Renal cortex interstitium (tissue), 11 donors: ENCODE results near the gene TRIM74. TPM values are rescaled to one million over a fixed set of nuclear protein-coding genes. Genes with fewer than 3 reads are reported as not detected.
"Not testable (repeated sequence)": the region's sequence is repeated elsewhere in the genome, so short reads cannot be mapped to it uniquely, and the experiment has no call there.

Source experiments
- DNase-seq, 11 donors: peaks; one replicate each; pipeline ENCODE4 v3.0.0-alpha.2; 2013; ENCODE audit warnings: low read depth in 9 of 11, low spot score in 4 of 11; ENCODE audit errors: extremely low read depth in 1 of 11
- polyA plus RNA-seq, 3 donors: library from polyadenylated mRNA; unstranded; fragments of 120-200 nt; gene quantifications; one replicate each; pipeline ENCODE4 v1.2.1, GENCODE V29; 2013; ENCODE audit not compliant: insufficient read length in 3 of 3

TRIM74 gene
- polyA plus RNA-seq, 3 donors, result 1.3 to 3.4 (median 1.9) TPM

DNA sequence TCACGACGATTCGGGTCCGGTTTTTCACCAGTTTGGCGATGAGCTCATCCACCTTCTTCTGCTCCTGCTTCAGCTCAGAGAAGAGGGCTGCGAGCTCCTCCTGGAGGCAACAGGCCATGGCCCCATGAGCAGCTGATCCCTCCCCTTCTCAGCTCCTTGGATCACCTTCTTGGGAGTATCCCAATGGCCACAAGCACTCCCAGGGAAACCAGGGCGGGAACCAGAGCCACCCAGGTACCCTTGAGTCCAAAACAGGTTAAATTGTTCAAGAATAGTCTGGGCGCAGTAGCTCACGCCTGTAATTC lies 8.0 kb downstream of the TRIM74 start:
- DNase-seq, result not testable (repeated sequence)

DNA sequence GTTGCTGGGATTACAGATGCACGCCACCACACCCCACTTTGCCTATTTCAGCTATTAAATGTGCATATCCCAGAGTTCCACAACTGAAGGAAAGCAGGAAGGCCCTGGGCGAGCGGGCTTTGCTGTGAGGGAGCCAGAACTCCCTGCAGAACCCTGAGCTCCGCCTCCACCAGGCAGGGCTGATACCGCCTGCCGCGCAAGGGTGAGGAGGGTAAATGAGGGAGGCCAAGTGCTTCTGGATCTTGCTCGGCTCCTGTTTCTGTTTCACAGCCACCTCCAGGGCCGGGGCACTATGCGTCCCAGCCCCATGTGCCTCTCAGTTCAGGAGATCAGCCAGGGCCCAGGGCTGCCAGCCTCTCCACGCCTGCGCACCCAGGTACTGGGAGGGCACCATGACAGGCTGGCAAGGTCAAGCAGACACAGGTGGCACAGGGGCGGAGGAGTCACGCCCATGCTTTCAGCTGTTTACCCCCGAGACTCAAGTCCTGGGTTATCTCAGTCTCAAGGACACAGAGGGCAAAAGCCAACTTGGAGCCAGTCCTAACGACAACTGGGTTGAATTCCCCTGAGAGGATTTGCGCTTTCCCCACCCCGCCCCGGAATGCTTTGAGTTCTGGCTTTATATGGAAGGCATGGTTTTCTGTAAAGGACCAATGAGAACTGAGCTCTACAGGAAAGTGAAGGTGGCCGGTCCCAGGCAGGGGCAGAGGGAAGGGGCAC lies 8.5 kb downstream of the TRIM74 start:
- not testable (repeated sequence) for DNase-seq

DNA sequence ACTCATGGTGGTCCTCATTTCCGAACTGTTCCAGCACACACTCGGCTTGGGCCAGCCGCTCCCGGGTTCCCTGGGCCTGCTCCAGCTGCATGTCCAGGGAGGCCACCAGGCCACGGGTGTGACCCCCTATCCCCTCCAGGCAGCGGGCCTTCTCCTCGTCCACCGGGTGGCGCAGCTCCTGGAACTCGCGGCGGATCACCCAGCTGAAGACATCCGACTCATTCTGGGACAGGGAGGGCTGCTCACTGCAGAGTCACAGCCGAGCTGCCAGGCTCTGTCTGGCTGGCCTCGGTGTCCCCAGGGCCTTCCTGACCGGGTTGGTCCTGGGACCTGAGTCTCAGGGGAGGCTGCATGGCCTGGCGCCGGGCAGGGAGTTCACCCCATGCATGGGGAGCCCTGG lies 9.2 kb downstream of the TRIM74 start:
- DNase-seq, result not testable (repeated sequence)

DNA sequence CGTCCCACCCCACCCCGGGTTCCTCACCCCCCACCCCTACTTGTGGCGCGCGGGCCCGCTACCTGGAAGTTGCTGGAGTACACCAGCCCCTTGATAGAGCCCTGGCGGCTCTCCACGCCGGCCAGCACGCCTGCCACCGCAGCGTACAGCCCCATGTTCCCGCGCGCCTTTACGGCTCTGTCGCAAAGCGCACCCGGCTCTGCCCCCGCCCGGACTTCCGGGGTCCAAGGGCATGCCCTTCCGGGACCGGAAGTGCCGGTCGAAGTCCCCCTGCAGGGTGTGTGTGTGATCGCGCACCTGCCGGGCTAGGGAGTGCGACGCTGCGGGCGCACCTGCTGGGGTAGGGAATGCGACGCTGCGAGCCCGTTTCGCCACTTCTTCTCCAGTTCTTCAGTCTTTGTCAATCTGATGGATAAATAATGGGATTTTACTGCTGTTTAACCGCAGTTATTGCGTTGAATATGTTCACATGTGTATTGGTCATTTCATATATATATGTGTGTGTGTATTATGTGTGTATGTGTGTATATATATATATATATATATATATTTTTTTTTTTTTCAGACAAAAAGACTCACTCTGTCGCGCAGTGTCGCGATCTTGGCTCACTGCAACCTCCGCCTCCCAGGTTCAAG lies 14.6 kb downstream of the TRIM74 start:
- DNase-seq, result not testable (repeated sequence)

DNA sequence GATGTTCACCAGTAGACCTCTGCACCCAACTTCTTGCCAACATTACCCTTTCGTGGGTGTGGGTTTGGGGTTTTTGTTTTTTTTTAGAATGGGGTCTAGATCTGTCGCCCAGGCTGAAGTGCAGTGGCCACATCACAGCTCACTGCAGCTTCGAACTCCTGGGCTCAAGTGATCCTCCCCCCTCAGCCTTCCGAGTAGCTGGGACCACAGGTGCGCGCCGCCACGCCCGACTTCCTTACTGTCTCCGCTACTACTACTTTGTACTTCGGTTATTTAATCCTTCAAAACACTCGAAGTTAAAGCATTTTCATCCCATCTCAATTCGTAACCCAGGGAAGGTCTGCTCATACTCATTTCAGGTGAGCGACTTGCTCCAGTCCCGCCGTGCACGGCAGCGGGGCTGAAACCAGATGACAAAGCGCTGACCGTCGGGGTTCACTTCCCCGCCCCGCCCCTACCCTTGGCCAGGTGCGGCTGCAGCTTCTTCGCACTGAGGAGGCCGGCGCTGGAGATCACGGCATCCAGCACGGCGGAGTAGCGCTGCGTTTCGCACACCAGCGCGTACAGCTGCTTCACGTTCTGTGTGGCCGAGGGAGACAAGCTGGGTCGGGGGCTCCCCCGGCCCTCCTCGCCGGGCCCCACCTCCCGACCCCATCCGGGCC lies 15.2 kb downstream of the TRIM74 start:
- not testable (repeated sequence) for DNase-seq

DNA sequence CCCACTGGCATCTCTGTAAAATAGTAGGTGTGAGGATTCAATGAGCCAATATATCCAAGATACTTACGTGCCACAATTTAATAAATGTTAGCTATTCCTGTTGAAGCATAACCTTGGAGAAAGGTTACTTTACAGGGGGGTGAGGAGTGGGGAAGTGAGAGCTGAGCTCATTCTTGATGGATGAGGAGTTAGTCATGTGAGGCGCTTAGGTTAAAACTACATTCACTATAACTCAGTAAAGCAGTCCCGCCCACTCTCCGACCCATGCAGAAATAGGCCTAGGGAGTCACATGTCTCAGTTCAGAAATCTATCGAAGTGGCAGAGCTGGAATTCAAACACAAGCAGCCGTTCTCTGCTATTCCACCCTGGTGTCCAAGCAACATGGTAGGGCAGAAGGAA lies 18.8 kb downstream of the TRIM74 start:
- DNase-seq, result not testable (repeated sequence)

DNA sequence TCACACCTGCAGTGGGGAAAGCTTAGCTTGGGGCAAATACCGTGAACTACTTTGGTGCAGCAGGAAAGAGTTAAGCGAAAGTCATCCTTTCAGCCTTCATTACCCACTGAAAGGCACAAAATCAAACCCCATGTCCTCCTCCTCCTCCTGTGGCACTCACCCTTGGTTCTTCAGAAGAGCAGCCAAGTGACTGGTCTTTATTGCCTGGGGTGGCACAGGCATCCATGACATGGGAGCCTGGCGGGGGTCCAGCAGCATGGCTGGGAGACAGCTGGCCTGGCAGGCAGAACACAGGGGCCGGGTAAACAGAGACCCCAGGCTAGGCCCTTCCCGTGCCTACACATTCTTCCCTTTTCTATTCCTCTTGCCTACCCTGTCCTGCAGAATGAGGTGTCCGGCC lies 19.6 kb downstream of the TRIM74 start:
- not testable (repeated sequence) for DNase-seq

DNA sequence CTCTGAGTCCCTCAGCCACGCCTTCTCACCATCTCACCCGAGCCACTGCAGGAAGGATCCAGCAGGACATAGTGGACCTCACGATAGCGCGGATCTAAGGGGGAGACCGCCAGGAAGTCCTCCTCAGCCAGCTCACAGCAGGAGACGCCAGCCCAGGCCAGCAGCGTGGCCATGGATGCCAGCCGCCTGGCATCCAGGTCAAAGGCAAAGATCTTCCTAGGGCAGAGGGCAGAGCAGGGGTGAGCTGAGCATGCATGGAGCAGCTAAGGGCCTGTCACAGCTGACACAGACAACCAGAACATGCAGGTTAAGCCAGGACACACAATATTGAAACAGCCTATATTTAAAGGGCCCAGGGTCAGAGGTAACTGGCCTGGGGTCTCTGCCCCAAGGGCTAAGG lies 20.0 kb downstream of the TRIM74 start:
- not testable (repeated sequence) for DNase-seq

DNA sequence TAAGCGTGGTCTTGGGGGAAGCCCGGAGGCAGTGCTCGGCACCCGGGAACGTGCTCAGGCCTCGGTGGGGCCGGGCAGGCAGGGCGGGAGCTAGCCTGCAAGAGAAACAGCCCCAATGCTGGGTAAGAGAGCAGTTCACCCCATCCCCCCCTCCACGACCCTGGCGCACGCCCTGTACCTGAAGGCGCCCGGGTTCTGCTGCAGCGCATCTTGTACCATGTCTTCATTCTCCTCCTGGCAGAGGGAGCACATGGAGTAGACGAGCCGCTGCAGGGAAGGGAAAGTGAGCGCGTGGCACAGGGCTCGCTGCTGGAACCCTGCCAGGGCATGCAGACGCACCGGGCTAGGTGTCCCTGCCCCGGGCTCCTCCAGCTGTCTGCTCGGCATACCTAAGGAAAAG lies 20.6 kb downstream of the TRIM74 start:
- DNase-seq, result not testable (repeated sequence)

DNA sequence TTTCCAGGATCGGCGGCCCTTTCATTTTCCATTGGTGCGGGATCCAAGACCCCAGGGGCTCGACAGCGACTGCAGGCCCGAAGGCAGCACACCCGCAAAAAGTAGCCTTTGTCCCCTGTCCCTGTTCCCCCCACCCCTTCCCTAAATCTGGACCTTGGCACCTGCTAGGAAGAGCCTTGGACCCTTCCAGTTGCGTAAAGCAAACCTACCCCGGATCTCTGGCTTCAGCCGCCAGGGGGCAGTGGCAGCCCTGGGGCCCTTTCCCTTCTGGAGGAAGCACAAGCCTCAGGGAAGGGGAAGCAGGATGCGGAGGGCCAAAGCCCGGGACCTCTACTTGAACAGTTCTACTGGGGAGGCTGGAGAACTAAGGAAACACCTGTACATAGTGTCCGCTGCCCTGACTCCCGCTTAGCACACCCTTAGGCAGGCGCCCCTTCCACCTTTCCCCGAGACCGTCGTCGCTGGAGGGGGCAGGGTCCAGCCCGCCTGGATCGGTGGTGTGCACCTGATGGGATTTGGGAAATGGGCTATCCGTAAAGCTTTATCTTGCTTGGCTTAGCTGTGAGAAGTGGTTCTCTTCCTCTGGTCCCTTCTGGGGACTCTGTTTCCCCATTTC lies 23.0 kb downstream of the TRIM74 start:
- DNase-seq, result not testable (repeated sequence)

DNA sequence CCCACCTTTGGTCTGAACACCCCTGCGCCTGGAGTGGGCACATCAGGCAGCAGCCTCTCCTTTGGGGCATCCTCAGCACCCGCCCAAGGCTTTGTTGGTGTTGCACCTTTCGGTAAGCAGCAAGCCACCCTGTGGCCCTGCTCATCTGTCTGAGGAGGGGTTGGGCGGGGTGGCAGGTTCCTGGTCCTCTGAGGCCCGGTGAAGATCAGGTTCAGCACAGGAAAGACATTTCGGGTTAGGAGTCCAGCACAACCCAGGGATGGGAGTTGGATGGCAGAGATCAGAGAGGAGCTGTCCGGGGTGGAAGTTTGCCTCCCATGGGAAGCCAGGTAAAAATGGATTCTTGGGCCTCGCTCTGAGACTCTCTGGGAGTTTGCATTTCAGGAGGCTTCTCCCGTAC lies 23.7 kb downstream of the TRIM74 start:
- DNase-seq, result not testable (repeated sequence)

DNA sequence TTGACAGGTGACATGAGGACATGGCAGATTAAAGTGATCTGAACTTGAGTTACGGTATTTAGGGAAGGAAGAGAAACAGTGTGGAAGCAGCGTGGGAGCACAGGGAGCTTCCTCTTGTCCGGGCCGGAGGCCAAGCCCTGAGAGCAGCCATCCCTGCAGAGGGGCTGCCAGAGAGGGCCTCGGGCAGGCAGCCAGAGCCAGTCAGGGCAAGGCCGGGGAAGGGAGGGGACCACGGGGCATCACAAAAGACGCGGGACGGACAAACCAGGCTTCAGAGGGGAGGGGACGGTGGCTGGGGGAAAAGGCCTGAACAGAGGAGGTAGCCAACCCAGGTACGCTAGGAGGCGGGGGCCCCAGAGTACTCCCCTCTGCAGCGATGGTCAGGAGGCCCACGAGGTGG lies 24.3 kb downstream of the TRIM74 start:
- not testable (repeated sequence) for DNase-seq

DNA sequence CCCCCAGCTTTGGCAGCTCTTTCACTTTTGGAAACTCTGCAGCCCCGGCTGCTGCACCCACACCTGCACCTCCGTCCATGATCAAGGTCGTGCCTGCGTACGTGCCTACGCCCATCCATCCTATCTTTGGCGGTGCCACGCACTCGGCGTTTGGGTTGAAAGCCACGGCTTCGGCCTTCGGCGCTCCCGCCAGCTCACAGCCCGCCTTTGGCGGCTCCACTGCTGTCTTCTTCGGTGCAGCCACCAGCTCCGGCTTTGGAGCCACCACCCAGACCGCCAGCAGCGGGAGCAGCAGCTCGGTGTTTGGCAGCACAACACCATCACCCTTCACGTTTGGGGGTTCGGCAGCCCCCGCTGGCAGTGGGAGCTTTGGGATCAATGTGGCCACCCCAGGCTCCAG lies 26.3 kb downstream of the TRIM74 start:
- DNase-seq, result not testable (repeated sequence)

DNA sequence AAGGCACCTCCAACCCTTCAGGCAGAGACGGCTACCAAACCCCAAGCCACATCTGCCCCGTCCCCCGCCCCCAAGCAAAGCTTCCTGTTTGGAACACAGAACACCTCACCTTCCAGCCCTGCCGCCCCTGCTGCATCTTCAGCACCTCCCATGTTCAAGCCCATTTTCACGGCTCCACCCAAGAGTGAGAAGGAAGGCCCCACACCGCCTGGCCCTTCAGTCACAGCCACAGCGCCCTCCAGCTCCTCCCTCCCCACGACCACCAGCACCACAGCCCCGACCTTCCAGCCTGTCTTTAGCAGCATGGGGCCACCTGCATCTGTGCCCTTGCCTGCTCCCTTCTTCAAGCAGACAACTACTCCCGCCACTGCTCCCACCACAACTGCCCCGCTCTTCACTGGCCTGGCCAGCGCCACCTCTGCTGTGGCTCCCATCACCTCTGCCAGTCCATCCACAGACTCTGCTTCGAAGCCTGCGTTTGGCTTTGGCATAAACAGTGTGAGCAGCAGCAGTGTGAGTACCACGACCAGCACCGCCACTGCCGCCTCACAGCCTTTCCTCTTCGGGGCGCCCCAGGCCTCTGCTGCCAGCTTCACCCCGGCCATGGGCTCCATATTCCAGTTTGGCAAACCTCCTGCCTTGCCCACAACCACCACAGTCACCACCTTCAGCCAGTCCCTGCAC lies 27.1 kb downstream of the TRIM74 start:
- not testable (repeated sequence) for DNase-seq

DNA sequence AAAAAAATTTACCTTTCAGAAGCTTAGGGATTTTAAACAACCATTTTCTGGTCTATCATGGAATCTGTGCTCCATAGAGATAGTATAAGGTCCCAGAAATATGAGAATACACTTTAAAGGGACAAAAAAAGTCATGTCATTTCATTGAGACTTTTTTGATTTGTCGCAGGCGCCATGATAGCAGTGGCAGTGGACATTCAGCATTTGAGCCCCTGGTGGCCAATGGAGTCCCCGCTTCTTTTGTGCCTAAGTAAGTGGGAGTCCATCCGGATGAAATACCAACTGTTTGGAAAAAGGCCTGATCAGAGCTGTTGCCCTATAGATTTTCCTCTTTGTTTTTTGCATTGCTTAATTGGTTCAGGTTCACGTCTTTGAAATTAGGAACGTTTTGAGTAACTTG lies 41.0 kb downstream of the TRIM74 start:
- DNase-seq, result not testable (repeated sequence)

DNA sequence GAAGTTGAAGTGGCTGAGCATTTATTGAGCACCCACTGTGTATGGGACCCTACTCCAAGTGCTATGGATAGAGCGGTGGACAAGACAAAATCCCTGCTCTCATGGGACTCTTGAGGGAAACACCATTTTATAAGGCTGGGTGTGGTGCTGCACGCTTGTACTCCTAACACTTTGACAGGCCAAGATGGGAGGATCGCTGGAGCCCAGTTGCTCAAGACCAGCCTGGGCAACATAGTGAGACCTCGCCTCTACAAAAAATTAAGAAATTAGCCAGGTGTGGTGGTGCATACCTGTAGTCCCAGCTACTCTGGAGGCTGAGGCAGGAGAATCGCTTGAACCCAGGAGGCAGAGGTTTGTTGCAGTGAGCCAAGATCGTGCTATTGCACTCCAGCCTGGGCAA lies 41.5 kb downstream of the TRIM74 start:
- not testable (repeated sequence) for DNase-seq

DNA sequence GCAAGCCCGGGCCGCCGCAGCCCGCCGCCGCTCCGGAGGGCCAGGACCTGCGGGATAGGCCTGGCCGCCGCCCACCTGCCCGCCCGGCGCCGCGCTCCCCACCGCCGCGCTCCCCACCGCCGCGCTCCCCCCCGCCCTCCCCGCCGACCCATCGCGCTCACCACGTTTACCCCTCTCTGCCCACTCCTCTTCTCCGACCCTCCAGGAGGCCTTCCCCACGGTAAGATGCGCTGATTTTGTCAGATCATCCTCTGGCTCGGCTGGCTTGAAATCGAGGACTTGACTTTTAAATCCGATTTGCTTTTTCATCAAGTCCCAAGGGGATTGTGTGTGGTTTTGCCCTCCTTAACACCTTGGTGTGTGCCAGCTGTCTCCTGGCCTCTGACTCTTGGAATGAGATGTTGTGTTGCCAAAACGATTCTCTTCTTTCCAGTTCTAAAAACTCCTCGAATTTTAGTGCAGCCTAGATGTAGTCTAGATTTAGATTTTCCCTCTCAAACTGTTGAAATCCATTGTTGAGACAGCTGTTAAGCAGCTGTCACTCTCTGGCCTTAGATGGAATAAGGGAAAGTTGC lies 43.6 kb downstream of the TRIM74 start:
- no peak for DNase-seq

DNA sequence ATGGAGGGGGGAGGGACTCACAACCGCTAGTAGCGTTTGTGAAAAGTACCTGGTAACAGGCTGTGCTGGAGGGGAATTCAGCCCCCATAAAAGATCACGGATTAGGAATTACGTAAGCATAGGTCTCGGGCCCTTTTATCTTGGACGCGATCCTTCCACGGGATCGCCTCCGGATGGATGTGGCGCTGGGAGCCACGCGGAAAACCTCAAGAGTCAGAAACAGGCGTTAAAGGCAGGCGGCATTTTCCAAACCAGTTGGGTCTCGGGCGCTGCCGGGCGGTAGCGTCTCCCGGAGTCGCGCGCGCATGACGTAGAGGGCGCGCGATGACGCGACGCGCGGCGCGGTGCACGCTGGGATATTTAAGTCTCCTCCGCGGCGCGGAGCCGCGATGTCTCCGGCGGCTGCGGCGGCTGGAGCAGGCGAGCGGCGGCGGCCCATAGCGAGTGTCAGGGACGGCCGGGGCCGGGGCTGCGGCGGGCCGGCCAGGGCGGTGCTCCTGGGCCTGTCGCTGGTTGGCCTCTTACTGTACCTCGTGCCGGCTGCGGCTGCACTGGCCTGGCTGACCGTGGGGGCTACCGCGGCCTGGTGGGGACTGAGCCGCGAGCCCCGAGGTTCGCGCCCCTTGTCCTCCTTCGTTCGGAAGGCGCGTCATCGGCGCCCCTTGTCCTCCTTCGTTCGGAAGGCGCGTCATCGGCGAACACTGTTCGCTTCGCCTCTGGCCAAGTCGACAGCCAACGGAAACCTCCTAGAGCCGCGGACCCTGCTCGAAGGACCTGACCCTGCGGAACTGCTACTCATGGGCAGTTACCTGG lies 44.3 kb downstream of the TRIM74 start, which contains the start of gene POM121:
Gene POM121, plus strand, starts transcription at position 363 of the 813 bp plus-strand sequence. Its CDS starts 27 bp downstream, at position 390.
- DNase-seq, result peak; percentile 74 to 85 (median 83)
